ENCODE data around the gene ZNF581. TPM values are rescaled to one million over a fixed set of nuclear protein-coding genes. Genes with fewer than 3 reads are reported as not detected.

ZNF581 gene
- total RNA-seq, 1 donor = 25.7 TPM

DNA sequence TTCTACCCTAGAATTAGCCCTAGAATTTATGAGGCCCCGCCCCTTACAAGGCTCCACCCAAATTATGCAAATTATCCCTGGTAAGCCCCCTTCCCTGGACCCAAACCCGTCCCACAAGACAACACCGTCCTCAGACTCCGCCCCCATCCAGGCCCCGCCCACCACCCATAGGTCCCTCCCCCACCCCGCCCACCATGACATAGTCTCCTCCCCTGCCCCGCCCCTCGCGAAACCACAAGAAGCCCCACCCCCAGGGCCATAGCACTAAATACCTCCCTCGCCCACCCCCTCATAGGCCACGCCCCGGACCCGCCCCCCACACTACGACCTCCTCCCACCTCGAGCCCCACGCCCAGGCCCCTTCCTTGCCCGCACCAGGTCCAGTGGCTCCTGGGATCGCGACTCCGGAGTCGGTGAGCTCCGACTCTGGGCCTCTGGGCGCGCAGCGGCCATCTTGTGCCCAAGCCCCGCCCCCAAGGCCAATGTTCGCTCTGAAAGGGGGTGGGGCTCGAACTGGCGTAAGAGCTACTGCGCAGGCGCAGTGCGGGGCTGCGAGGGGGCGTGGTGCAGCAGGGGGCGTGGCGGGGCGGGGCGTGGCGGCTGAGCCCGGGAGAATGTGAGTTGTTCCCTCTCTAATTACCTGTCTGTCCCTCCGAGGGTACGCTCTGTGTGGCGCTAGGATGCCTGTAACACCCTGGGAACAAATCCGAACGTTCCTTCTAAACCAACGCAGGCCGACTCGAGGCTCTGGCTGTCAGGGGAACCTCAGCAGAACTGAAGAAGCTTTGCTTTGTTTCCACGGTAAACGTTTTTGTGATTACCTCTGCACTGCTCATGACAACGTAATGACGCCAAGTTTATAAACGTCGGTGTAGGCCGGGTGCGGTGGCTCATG is 19.1 kb upstream of the ZNF581 start, which contains the start of gene ZNF784:
Gene ZNF784, minus strand, starts transcription at position 458 of the 895 bp plus-strand sequence. Its CDS starts 5 bp downstream, at position 453.
- peaks cover 4% of the 10 kb centered on the region for H3K79me2 ChIP-seq (ENCODE audit: insufficient read depth, low read length)
- peak within 1 kb of the TSS; percentile 78 for H3K27ac ChIP-seq (ENCODE audit: low read depth, low read length)
- H3K9me3 ChIP-seq (ENCODE audit: low read depth, low read length) = no peaks in the 10 kb centered on the region
- no peak for TF ChIP-seq CTCF (IDR thresholded peaks at IDR 0.05; ENCODE audit: extremely low read depth, low read depth, low read length)
- peak within 1 kb of the TSS; percentile 85 for H3K4me3 ChIP-seq (ENCODE audit: insufficient read depth, low read length)
- H3K27me3 ChIP-seq (ENCODE audit: insufficient read depth, low read length) = no peaks in the 10 kb centered on the region
- H3K36me3 ChIP-seq (ENCODE audit: insufficient read depth, low read length) = peaks cover 4% of the 10 kb centered on the region
- DNase-seq (ENCODE audit: insufficient read length, low spot score, missing footprints) = peak; percentile 99
- peaks cover 4% of the 10 kb centered on the region for H3K4me1 ChIP-seq (ENCODE audit: insufficient read depth, low read length)
- peak within 1 kb of the TSS; percentile 97 for H3K4me2 ChIP-seq (ENCODE audit: insufficient read depth, low read length)
- H2AFZ ChIP-seq (ENCODE audit: low read length) = peak within 1 kb of the TSS; percentile 98
- H4K20me1 ChIP-seq (ENCODE audit: insufficient read depth, low read length) = peaks cover 7% of the 10 kb centered on the region

- H3K27ac ChIP-seq (ENCODE audit: low read depth, low read length) = peak overlapping the region; percentile 78
- peak overlapping the region; percentile 85 for H3K4me3 ChIP-seq (ENCODE audit: insufficient read depth, low read length)
- no peaks in the 10 kb centered on the region for H3K27me3 ChIP-seq (ENCODE audit: insufficient read depth, low read length)
- H3K4me1 ChIP-seq (ENCODE audit: insufficient read depth, low read length) = peaks cover 4% of the 10 kb centered on the region
- TF ChIP-seq CTCF (IDR thresholded peaks at IDR 0.05; ENCODE audit: extremely low read depth, low read depth, low read length) = no peak
- H2AFZ ChIP-seq (ENCODE audit: low read length) = peak overlapping the region; percentile 98
- H3K9me3 ChIP-seq (ENCODE audit: low read depth, low read length) = no peaks in the 10 kb centered on the region
- H3K79me2 ChIP-seq (ENCODE audit: insufficient read depth, low read length) = peaks cover 4% of the 10 kb centered on the region
- peak overlapping the region; percentile 97 for H3K4me2 ChIP-seq (ENCODE audit: insufficient read depth, low read length)
- DNase-seq (ENCODE audit: insufficient read length, low spot score, missing footprints) = peak; percentile 18
- H4K20me1 ChIP-seq (ENCODE audit: insufficient read depth, low read length) = peaks cover 7% of the 10 kb centered on the region
- H3K36me3 ChIP-seq (ENCODE audit: insufficient read depth, low read length) = peaks cover 4% of the 10 kb centered on the region
Measured at GRCh38 chr19:55625004-55625326, 18.5 kb upstream of the ZNF581 start.

GRCh38 chr19:55626350-55626749 is 17.1 kb upstream of the ZNF581 start:
- Histone ChIP-seq H3K4me2 (ENCODE audit: insufficient read depth, low read length) (no peak overlapping the region), H3K4me3 (ENCODE audit: insufficient read depth, low read length) (no peak overlapping the region), H3K79me2 (ENCODE audit: insufficient read depth, low read length) (peaks cover 4% of the 10 kb centered on the region), H3K36me3 (ENCODE audit: insufficient read depth, low read length) (no peaks in the 10 kb centered on the region), H4K20me1 (ENCODE audit: insufficient read depth, low read length) (peaks cover 5% of the 10 kb centered on the region), H2AFZ (ENCODE audit: low read length) (no peak overlapping the region), H3K27me3 (ENCODE audit: insufficient read depth, low read length) (no peaks in the 10 kb centered on the region), H3K27ac (ENCODE audit: low read depth, low read length) (no peak overlapping the region), H3K9me3 (ENCODE audit: low read depth, low read length) (no peaks in the 10 kb centered on the region), H3K4me1 (ENCODE audit: insufficient read depth, low read length) (peaks cover 4% of the 10 kb centered on the region)
- no peak for DNase-seq (ENCODE audit: insufficient read length, low spot score, missing footprints)
- no peak for TF ChIP-seq CTCF (IDR thresholded peaks at IDR 0.05; ENCODE audit: extremely low read depth, low read depth, low read length)

DNA sequence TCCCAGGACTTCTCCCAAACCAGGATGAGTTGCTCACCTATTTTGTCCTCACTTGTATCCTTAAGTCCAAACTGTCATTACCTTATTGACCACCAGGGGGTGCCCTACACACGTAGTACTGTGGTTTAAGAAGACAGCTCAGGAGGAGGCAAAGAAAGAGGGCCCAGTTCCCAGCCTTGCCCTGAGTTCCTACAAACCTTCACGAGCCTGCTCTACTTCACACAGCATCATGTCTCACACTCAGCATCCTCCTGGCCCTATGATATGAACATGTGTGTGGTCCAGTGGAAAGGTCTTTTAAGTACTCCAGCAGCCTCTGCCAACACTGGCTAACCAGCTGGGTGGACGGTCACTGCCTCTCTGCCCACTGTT is 11.0 kb upstream of the ZNF581 start:
- DNase-seq (ENCODE audit: insufficient read length, low spot score, missing footprints) = peak; percentile 93

More for the DNA sequence above, 11.0 kb upstream of the ZNF581 start:
- Histone ChIP-seq H3K4me1 (ENCODE audit: insufficient read depth, low read length) (peaks cover 13% of the 10 kb centered on the region), H3K9me3 (ENCODE audit: low read depth, low read length) (no peaks in the 10 kb centered on the region), H3K4me2 (ENCODE audit: insufficient read depth, low read length) (no peak overlapping the region), H3K27ac (ENCODE audit: low read depth, low read length) (no peak overlapping the region), H3K4me3 (ENCODE audit: insufficient read depth, low read length) (no peak overlapping the region), H2AFZ (ENCODE audit: low read length) (peak overlapping the region; percentile 86), H3K36me3 (ENCODE audit: insufficient read depth, low read length) (no peaks in the 10 kb centered on the region), H3K27me3 (ENCODE audit: insufficient read depth, low read length) (no peaks in the 10 kb centered on the region), H4K20me1 (ENCODE audit: insufficient read depth, low read length) (peaks cover 7% of the 10 kb centered on the region), H3K79me2 (ENCODE audit: insufficient read depth, low read length) (peaks cover 28% of the 10 kb centered on the region)
- TF ChIP-seq CTCF (IDR thresholded peaks at IDR 0.05; ENCODE audit: extremely low read depth, low read depth, low read length) = peak; percentile 86

All from osteoblast (primary cell).